Mesendoderm (in vitro differentiated cells): ENCODE results near the gene MB21D2.

Experiments used
- DNase-seq: peaks from one replicate; pipeline ENCODE4 v3.0.0; 2013
- H2AK5ac ChIP-seq: 2 replicates; pipeline ENCODE4 v1.6.1; 2013; ENCODE audit warnings: low read length, inconsistent platforms
- H2BK120ac ChIP-seq: 2 replicates; pipeline ENCODE4 v1.6.1; 2013; ENCODE audit warnings: low read depth, mild to moderate bottlenecking, low read length, moderate library complexity, mixed read lengths
- H2BK15ac ChIP-seq: replicated peaks from 2 replicates; pipeline ENCODE4 v1.6.1; 2013; ENCODE audit warnings: low read depth, mild to moderate bottlenecking, moderate library complexity
- H2BK5ac ChIP-seq: 2 replicates; pipeline ENCODE4 v1.6.1; 2013; ENCODE audit warnings: low read length, inconsistent platforms
- H3K18ac ChIP-seq: 2 replicates; pipeline ENCODE4 v1.6.1; 2013; ENCODE audit warnings: mild to moderate bottlenecking, low read length, mixed read lengths
- H3K23ac ChIP-seq: one replicate; pipeline ENCODE4 v1.6.1; 2013; ENCODE audit warnings: low read length
- H3K27ac ChIP-seq: 2 replicates; pipeline ENCODE4 v1.5.1; 2013; ENCODE audit warnings: low read depth, mild to moderate bottlenecking, inconsistent platforms, low read length, moderate library complexity
- H3K27me3 ChIP-seq: 2 replicates; pipeline ENCODE4 v1.6.1; 2013; ENCODE audit warnings: low read length, control low read depth, mild to moderate bottlenecking, inconsistent platforms; ENCODE audit not compliant: insufficient read depth, poor library complexity
- H3K36me3 ChIP-seq: 2 replicates; pipeline ENCODE4 v1.6.1; 2013; ENCODE audit warnings: low read length, inconsistent platforms; ENCODE audit not compliant: control insufficient read depth, insufficient read depth
- H3K4ac ChIP-seq: one replicate; pipeline ENCODE4 v1.6.1; 2013; ENCODE audit warnings: low read depth, mild to moderate bottlenecking, low read length, moderate library complexity
- H3K4me1 ChIP-seq: 2 replicates; pipeline ENCODE4 v1.6.1; 2013; ENCODE audit warnings: low read depth, low read length, inconsistent platforms; ENCODE audit not compliant: control insufficient read depth
- H3K4me2 ChIP-seq: 2 replicates; pipeline ENCODE4 v1.6.1; 2013; ENCODE audit warnings: low read length
- H3K4me3 ChIP-seq: 2 replicates; pipeline ENCODE4 v1.5.1; 2013; ENCODE audit warnings: mild to moderate bottlenecking, low read length
- H3K56ac ChIP-seq: one replicate; pipeline ENCODE4 v1.6.1; 2013; ENCODE audit warnings: low read length
- H3K79me1 ChIP-seq: 2 replicates; pipeline ENCODE4 v1.6.1; 2013; ENCODE audit warnings: low read length, inconsistent platforms
- H3K79me2 ChIP-seq: 2 replicates; pipeline ENCODE4 v1.6.1; 2013; ENCODE audit warnings: mild to moderate bottlenecking, low read length; ENCODE audit not compliant: control insufficient read depth, insufficient read depth
- H3K9ac ChIP-seq: 2 replicates; pipeline ENCODE4 v1.6.1; 2013; ENCODE audit warnings: low read length, inconsistent platforms
- H4K5ac ChIP-seq: one replicate; pipeline ENCODE4 v1.6.1; 2013; ENCODE audit warnings: low read length
- H4K8ac ChIP-seq: one replicate; pipeline ENCODE4 v1.6.1; 2013; ENCODE audit warnings: low read depth, mild to moderate bottlenecking, control low read depth, low read length, moderate library complexity
- WGBS: extraction: QIAGEN DNeasy Blood & Tissue Kit; methylation state at CpG from one replicate; pipeline ENCODE4 v1.1.7; 2013; ENCODE audit warnings: low lambda C conversion rate, missing lambda C conversion rate; ENCODE audit not compliant: insufficient coverage; ENCODE audit errors: extremely low coverage; 5-methylcytosine and 5-hydroxymethylcytosine counted together

MB21D2 gene

DNA sequence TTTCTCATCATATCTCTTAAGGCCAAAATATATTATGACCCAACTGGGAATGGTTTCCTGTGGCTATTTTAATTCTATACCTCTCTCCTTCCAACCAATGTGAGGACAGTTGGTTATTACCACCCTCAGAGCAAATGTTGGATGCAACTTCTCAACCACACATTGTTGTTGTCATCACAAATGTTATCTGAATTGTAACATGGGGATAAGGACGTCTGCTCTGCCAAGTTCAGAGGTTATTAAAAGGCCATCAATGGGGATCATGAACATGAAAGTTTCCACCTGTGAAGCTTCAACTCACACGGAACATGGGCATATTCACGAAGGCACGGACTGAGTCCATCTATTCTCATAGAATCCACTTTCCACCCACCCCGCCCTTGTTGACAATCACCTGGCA lies 46.8 kb downstream of the MB21D2 start:
- H3K4me2 ChIP-seq: no peak overlapping the region
- H2AK5ac ChIP-seq: no peak overlapping the region
- no CpG with 5 or more reads among the region's 5 CpGs for WGBS

DNA sequence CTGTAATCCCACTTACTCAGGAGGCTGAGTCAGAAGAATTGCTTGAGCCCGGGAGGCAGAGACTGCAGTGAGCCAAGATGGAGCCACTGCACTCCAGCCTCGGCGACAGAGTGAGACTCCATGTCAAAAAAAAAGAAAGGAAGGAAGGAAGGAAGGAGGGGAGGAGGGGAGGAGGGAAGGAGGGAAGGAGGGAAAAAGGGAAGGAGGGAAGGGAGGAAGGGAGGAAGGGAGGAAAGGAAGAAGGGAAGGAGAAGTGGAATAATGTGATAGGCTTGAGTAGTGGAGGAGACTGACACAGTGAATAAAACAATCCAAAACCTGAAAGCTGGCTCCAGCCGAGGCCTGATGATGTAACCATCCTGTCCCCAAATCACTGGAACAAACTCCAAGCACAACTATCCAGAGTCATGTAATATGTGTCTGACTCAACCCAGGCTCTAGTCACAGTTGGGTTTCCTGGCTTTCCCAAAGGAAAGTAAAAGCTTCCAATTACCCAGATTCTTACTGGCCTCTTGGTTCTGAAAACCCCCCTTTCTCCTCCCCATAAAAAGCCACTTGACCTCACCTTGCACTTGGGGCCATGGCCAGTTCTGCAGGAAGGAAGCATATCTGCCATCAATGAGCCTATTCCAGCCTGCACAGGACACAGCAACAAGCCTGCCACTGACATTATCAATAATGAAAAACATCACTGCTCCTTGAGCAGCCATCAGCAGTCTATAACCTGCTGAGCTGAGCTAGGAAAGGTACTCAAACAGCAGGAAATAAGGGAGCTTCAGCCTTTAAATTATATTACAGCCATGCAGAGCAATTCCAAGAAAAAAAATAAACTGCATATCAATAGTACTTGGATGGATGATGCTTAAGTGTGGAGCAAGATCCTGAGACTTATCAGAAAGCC lies 48.3 kb downstream of the MB21D2 start:
- Histone ChIP-seq H3K9ac (no peak overlapping the region), H3K4ac (no peak overlapping the region), H2AK5ac (no peak overlapping the region), H3K18ac (no peak overlapping the region), H3K36me3 (no peaks in the 10 kb centered on the region), H4K8ac (no peak overlapping the region), H2BK15ac (no peak overlapping the region), H3K56ac (no peak overlapping the region), H2BK120ac (no peak overlapping the region), H3K27me3 (no peaks in the 10 kb centered on the region), H3K27ac (no peak overlapping the region), H3K4me3 (no peak overlapping the region), H3K79me2 (peaks cover 39% of the 10 kb centered on the region), H4K5ac (no peak overlapping the region), H3K4me1 (peaks cover 6% of the 10 kb centered on the region), H3K4me2 (no peak overlapping the region), H3K23ac (no peak overlapping the region), H3K79me1 (peaks cover 13% of the 10 kb centered on the region), H2BK5ac (no peak overlapping the region)
- WGBS: no CpG with 5 or more reads among the region's 4 CpGs
- DNase-seq: no peak

More for the DNA sequence above, 46.8 kb downstream of the MB21D2 start:
- no peaks in the 10 kb centered on the region for H3K36me3 ChIP-seq
- no peak overlapping the region for H4K5ac ChIP-seq
- H3K4me3 ChIP-seq: no peak overlapping the region
- peaks cover 41% of the 10 kb centered on the region for H3K79me2 ChIP-seq
- H3K79me1 ChIP-seq: peaks cover 14% of the 10 kb centered on the region
- no peak overlapping the region for H3K27ac ChIP-seq
- H3K23ac ChIP-seq: no peak overlapping the region
- no peak overlapping the region for H2BK120ac ChIP-seq
- peaks cover 2% of the 10 kb centered on the region for H3K4me1 ChIP-seq
- DNase-seq: no peak
- H3K56ac ChIP-seq: no peak overlapping the region
- no peak overlapping the region for H2BK5ac ChIP-seq
- H2BK15ac ChIP-seq: no peak overlapping the region
- no peak overlapping the region for H3K9ac ChIP-seq
- H3K18ac ChIP-seq: no peak overlapping the region
- H3K27me3 ChIP-seq: no peaks in the 10 kb centered on the region
- H3K4ac ChIP-seq: no peak overlapping the region
- H4K8ac ChIP-seq: no peak overlapping the region

- H3K36me3 ChIP-seq: no peaks in the 10 kb centered on the region
- peaks cover 6% of the 10 kb centered on the region for H3K4me1 ChIP-seq
- no peak overlapping the region for H3K56ac ChIP-seq
- no CpG with 5 or more reads among the region's 4 CpGs for WGBS
- H3K9ac ChIP-seq: no peak overlapping the region
- H4K8ac ChIP-seq: no peak overlapping the region
- H3K4me2 ChIP-seq: no peak overlapping the region
- H3K4me3 ChIP-seq: no peak overlapping the region
- no peak overlapping the region for H3K27ac ChIP-seq
- no peak overlapping the region for H2BK15ac ChIP-seq
- no peak overlapping the region for H2BK120ac ChIP-seq
- no peak overlapping the region for H2BK5ac ChIP-seq
- H3K4ac ChIP-seq: no peak overlapping the region
- H3K27me3 ChIP-seq: no peaks in the 10 kb centered on the region
- peaks cover 34% of the 10 kb centered on the region for H3K79me2 ChIP-seq
- H3K23ac ChIP-seq: no peak overlapping the region
- H3K18ac ChIP-seq: no peak overlapping the region
- H2AK5ac ChIP-seq: no peak overlapping the region
- peak; percentile 56 for DNase-seq
- peaks cover 13% of the 10 kb centered on the region for H3K79me1 ChIP-seq
- H4K5ac ChIP-seq: no peak overlapping the region
Measured at GRCh38 chr3:192867645-192868044, 50.0 kb downstream of the MB21D2 start.

GRCh38 chr3:192866804-192867203 lies 50.9 kb downstream of the MB21D2 start:
- H3K36me3 ChIP-seq: no peaks in the 10 kb centered on the region
- no peak overlapping the region for H2BK5ac ChIP-seq
- no peak overlapping the region for H4K8ac ChIP-seq
- H2BK15ac ChIP-seq: no peak overlapping the region
- no peak overlapping the region for H3K23ac ChIP-seq
- H3K4me3 ChIP-seq: no peak overlapping the region
- H3K4me2 ChIP-seq: no peak overlapping the region
- H3K9ac ChIP-seq: no peak overlapping the region
- H3K79me2 ChIP-seq: peaks cover 39% of the 10 kb centered on the region
- H4K5ac ChIP-seq: no peak overlapping the region
- H3K27ac ChIP-seq: no peak overlapping the region
- no peak overlapping the region for H2AK5ac ChIP-seq
- H3K27me3 ChIP-seq: no peaks in the 10 kb centered on the region
- no CpG with 5 or more reads among the region's 3 CpGs for WGBS
- H3K4me1 ChIP-seq: peaks cover 6% of the 10 kb centered on the region
- no peak overlapping the region for H3K4ac ChIP-seq
- no peak overlapping the region for H3K56ac ChIP-seq
- no peak overlapping the region for H2BK120ac ChIP-seq
- no peak for DNase-seq
- no peak overlapping the region for H3K18ac ChIP-seq
- peaks cover 16% of the 10 kb centered on the region for H3K79me1 ChIP-seq

DNA sequence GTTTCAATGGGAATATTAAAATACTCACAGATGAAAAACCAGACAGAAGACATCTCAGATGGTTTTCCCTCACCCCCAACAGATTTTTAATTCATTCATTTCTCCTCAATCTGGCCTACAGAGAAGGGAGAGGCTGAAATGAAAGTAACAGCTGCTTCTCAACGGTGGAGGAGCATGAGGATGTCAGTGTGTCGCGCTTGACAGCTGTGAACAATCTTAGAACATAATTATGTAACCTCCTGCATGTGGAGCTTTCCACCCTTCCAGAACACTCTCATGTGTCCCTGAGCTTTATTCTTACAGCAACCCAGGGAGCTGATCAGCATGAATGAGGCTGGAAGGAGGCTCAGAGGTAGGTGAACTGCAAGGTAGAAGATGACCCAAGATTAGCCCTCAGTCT lies 52.7 kb downstream of the MB21D2 start:
- no peak overlapping the region for H2BK15ac ChIP-seq
- no peak overlapping the region for H3K23ac ChIP-seq
- no peak overlapping the region for H3K18ac ChIP-seq
- no peaks in the 10 kb centered on the region for H3K36me3 ChIP-seq
- no peak overlapping the region for H3K27ac ChIP-seq
- peaks cover 6% of the 10 kb centered on the region for H3K4me1 ChIP-seq
- H3K4ac ChIP-seq: no peak overlapping the region
- H3K4me2 ChIP-seq: no peak overlapping the region
- H2BK120ac ChIP-seq: no peak overlapping the region
- peaks cover 41% of the 10 kb centered on the region for H3K79me2 ChIP-seq
- H2AK5ac ChIP-seq: no peak overlapping the region
- no CpG with 5 or more reads among the region's 3 CpGs for WGBS
- H3K9ac ChIP-seq: no peak overlapping the region
- DNase-seq: no peak
- H3K79me1 ChIP-seq: peaks cover 20% of the 10 kb centered on the region
- H4K8ac ChIP-seq: no peak overlapping the region
- H3K27me3 ChIP-seq: no peaks in the 10 kb centered on the region
- no peak overlapping the region for H2BK5ac ChIP-seq
- H4K5ac ChIP-seq: no peak overlapping the region
- H3K4me3 ChIP-seq: no peak overlapping the region
- H3K56ac ChIP-seq: no peak overlapping the region

DNA sequence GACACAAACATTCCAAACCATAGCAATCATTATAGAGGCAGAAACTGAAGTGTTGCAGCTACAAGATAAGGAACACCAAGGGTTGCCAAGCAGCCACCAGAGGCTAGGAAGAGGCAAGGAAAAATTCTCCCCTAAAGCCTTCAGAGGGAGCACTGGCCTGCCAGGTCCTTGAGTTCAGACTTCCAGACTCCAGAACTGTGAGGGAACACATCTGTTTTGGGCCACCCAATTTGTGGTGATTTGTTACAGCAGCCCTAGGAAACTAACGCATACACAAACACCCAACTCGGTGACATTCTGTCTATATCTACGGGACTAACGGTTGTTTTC lies 54.6 kb downstream of the MB21D2 start:
- peaks cover 23% of the 10 kb centered on the region for H3K79me1 ChIP-seq
- no peaks in the 10 kb centered on the region for H3K27me3 ChIP-seq
- no peaks in the 10 kb centered on the region for H3K36me3 ChIP-seq
- H3K18ac ChIP-seq: no peak overlapping the region
- peaks cover 5% of the 10 kb centered on the region for H3K4me1 ChIP-seq
- no peak overlapping the region for H3K4me3 ChIP-seq
- H3K4ac ChIP-seq: no peak overlapping the region
- H3K23ac ChIP-seq: no peak overlapping the region
- H2AK5ac ChIP-seq: no peak overlapping the region
- peak; percentile 68 for DNase-seq
- no CpG with 5 or more reads among the region's 4 CpGs for WGBS
- H3K27ac ChIP-seq: no peak overlapping the region
- no peak overlapping the region for H2BK5ac ChIP-seq
- H2BK15ac ChIP-seq: no peak overlapping the region
- no peak overlapping the region for H2BK120ac ChIP-seq
- no peak overlapping the region for H3K9ac ChIP-seq
- no peak overlapping the region for H4K5ac ChIP-seq
- peaks cover 47% of the 10 kb centered on the region for H3K79me2 ChIP-seq
- no peak overlapping the region for H4K8ac ChIP-seq
- H3K4me2 ChIP-seq: no peak overlapping the region
- no peak overlapping the region for H3K56ac ChIP-seq
